Fibroblast of lung (primary cell): Measurements from ENCODE around the gene PUS1.

Experiments
- EZH2 ChIP-seq: IDR thresholded peaks from 2 replicates; pipeline ENCODE4 v1.5.1; 2012; ENCODE audit warnings: low read length, control low read depth, mild to moderate bottlenecking; ENCODE audit errors: missing control alignments
- TF ChIP-seq, protein P1 (sequence below), 2 donors: IDR thresholded peaks in 1 of 2; conservative IDR thresholded peaks in 1 of 2; 1 replicate in 1 of 2; 2 replicates in 1 of 2; pipeline ENCODE4 v1.5.1; 2011 to 2012; ENCODE audit warnings: low read length in 2 of 2, control low read depth in 1 of 2, inconsistent platforms in 1 of 2, low read depth in 1 of 2, mild to moderate bottlenecking in 1 of 2

DNA sequence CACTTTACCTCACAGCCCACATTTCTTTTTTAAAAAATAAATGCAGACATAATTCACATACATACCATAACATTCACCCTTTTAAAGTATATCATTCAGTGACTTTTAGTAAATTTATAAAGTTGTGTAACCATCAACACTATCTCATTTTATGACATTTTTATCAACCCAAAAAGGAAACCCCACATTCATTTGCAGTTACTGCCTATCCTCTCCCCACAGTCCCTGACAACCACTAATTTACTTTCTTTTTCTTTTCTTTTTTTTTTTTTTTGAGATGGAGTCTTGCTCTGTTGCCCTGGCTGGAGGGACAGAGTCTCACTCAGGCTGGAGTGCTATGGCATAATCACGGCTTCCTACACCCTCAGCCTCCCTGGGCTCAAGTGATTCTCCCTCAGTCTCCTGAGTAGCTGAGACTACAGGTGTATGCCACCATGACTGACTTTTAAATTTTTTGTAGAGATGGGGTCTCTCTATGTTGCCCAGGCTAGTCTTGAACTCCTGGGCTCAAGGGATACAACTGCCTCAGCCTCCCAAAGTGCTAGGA is 19.2 kb downstream of the PUS1 start:
- TF ChIP-seq EZH2 = no peak
- TF ChIP-seq, protein P1, sequence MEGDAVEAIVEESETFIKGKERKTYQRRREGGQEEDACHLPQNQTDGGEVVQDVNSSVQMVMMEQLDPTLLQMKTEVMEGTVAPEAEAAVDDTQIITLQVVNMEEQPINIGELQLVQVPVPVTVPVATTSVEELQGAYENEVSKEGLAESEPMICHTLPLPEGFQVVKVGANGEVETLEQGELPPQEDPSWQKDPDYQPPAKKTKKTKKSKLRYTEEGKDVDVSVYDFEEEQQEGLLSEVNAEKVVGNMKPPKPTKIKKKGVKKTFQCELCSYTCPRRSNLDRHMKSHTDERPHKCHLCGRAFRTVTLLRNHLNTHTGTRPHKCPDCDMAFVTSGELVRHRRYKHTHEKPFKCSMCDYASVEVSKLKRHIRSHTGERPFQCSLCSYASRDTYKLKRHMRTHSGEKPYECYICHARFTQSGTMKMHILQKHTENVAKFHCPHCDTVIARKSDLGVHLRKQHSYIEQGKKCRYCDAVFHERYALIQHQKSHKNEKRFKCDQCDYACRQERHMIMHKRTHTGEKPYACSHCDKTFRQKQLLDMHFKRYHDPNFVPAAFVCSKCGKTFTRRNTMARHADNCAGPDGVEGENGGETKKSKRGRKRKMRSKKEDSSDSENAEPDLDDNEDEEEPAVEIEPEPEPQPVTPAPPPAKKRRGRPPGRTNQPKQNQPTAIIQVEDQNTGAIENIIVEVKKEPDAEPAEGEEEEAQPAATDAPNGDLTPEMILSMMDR (conservative IDR thresholded peaks at IDR 0.05 in 1 of 2, IDR thresholded peaks at IDR 0.05 in 1 of 2; ENCODE audit: low read depth in 1 of 2, low read length in 2 of 2) = no peak
